ENCODE results near the gene TMEM270.

TMEM270 gene

GRCh38 chr7:73892003-73892999, 31.3 kb downstream of the TMEM270 start:
- Histone ChIP-seq H3K36me3 (ENCODE audit: insufficient read depth, low read length) (no peaks in the 10 kb centered on the region), H4K20me1 (ENCODE audit: insufficient read depth, low read length) (no peaks in the 10 kb centered on the region), H3K4me1 (ENCODE audit: insufficient read depth, low read length, severe bottlenecking) (no peaks in the 10 kb centered on the region), H3K27ac (ENCODE audit: low read depth, low read length, poor library complexity, severe bottlenecking) (no peak overlapping the region), H3K9me2 (ENCODE audit: low read depth, low read length) (no peaks in the 10 kb centered on the region), H3K4me3 (ENCODE audit: low read depth, low read length, poor library complexity, severe bottlenecking) (no peak overlapping the region), H3K9me3 (ENCODE audit: low read length) (no peaks in the 10 kb centered on the region), H3F3A (ENCODE audit: insufficient read depth, low read length) (no peaks in the 10 kb centered on the region), H3K9ac (ENCODE audit: low read length) (no peak overlapping the region), H3K4me2 (ENCODE audit: low read length) (no peak overlapping the region), H3K27me3 (ENCODE audit: insufficient read depth, low read length) (peaks cover 8% of the 10 kb centered on the region; the same call in 1 of the 2 replicates), H3K79me2 (ENCODE audit: insufficient read depth, low read length) (no peaks in the 10 kb centered on the region), H2AFZ (ENCODE audit: low read length) (no peak overlapping the region)
- TF ChIP-seq EZH2 (IDR thresholded peaks at IDR 0.05; ENCODE audit: borderline replicate concordance, low read length) (no peak), CTCF (IDR thresholded peaks at IDR 0.05; ENCODE audit: low read length) (no peak)

- no peak overlapping the region for H3K9ac ChIP-seq (ENCODE audit: low read length)
- H3K4me3 ChIP-seq (ENCODE audit: low read depth, low read length, poor library complexity, severe bottlenecking): no peak overlapping the region
- peaks cover 8% of the 10 kb centered on the region; the same call in 1 of the 2 replicates for H3K27me3 ChIP-seq (ENCODE audit: insufficient read depth, low read length)
- no peaks in the 10 kb centered on the region for H3K9me3 ChIP-seq (ENCODE audit: low read length)
- H4K20me1 ChIP-seq (ENCODE audit: insufficient read depth, low read length): no peaks in the 10 kb centered on the region
- no peaks in the 10 kb centered on the region for H3F3A ChIP-seq (ENCODE audit: insufficient read depth, low read length)
- no peak overlapping the region for H2AFZ ChIP-seq (ENCODE audit: low read length)
- no peak overlapping the region for H3K27ac ChIP-seq (ENCODE audit: low read depth, low read length, poor library complexity, severe bottlenecking)
- no peak overlapping the region for H3K4me2 ChIP-seq (ENCODE audit: low read length)
- H3K36me3 ChIP-seq (ENCODE audit: insufficient read depth, low read length): no peaks in the 10 kb centered on the region
- no peaks in the 10 kb centered on the region for H3K9me2 ChIP-seq (ENCODE audit: low read depth, low read length)
- TF ChIP-seq CTCF (IDR thresholded peaks at IDR 0.05; ENCODE audit: low read length): no peak
- no peaks in the 10 kb centered on the region for H3K79me2 ChIP-seq (ENCODE audit: insufficient read depth, low read length)
- no peaks in the 10 kb centered on the region for H3K4me1 ChIP-seq (ENCODE audit: insufficient read depth, low read length, severe bottlenecking)
Observed at GRCh38 chr7:73893342-73894101, 32.6 kb downstream of the TMEM270 start.

DNA sequence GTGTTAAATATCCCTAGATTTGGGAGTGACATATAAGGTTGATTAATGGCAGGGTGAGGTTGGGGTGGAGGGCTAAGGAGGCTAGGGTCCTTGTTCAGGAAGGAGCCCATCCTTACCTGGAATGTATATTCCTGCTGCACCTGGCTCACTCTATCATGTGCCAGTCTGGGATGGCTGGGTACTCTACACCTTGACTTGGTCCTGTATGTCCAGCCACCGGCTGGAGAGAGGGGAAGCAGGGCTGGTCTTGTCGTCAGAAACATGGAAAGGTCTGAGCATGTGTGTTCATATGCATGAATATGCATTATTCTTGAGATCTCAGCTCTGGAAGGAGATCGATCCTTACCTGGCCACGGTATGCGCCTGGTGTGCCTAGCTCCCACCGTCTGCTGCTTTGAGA, 33.2 kb downstream of the TMEM270 start:
- H3K4me2 ChIP-seq (ENCODE audit: low read length): no peak overlapping the region
- H3K4me3 ChIP-seq (ENCODE audit: low read depth, low read length, poor library complexity, severe bottlenecking): no peak overlapping the region
- no peaks in the 10 kb centered on the region for H3K9me2 ChIP-seq (ENCODE audit: low read depth, low read length)
- peaks cover 8% of the 10 kb centered on the region; the same call in 1 of the 2 replicates for H3K27me3 ChIP-seq (ENCODE audit: insufficient read depth, low read length)
- TF ChIP-seq EZH2 (IDR thresholded peaks at IDR 0.05; ENCODE audit: borderline replicate concordance, low read length): no peak
- no peak for TF ChIP-seq CTCF (IDR thresholded peaks at IDR 0.05; ENCODE audit: low read length)
- no peaks in the 10 kb centered on the region for H3K9me3 ChIP-seq (ENCODE audit: low read length)
- H3K36me3 ChIP-seq (ENCODE audit: insufficient read depth, low read length): no peaks in the 10 kb centered on the region
- no peaks in the 10 kb centered on the region for H3K79me2 ChIP-seq (ENCODE audit: insufficient read depth, low read length)
- no peaks in the 10 kb centered on the region for H3K4me1 ChIP-seq (ENCODE audit: insufficient read depth, low read length, severe bottlenecking)
- no peaks in the 10 kb centered on the region for H3F3A ChIP-seq (ENCODE audit: insufficient read depth, low read length)
- H4K20me1 ChIP-seq (ENCODE audit: insufficient read depth, low read length): no peaks in the 10 kb centered on the region
- no peak overlapping the region for H3K9ac ChIP-seq (ENCODE audit: low read length)
- H2AFZ ChIP-seq (ENCODE audit: low read length): no peak overlapping the region
- H3K27ac ChIP-seq (ENCODE audit: low read depth, low read length, poor library complexity, severe bottlenecking): no peak overlapping the region
